HepG2 (cell line): Measurements from ENCODE around the gene FOXD4.
"Not testable (repeated sequence)": the region's sequence is repeated elsewhere in the genome, so short reads cannot be mapped to it uniquely, and the experiment has no call there.

ENCODE experiments used
- ATRX ChIP-seq: sonication (generic); formaldehyde crosslinking; IDR thresholded peaks from 2 replicates; pipeline ENCODE4 v1.4.0; 2020; ENCODE audit warnings: missing genetic modification reagents, borderline replicate concordance
- CTCF ChIP-seq: sonication (generic); formaldehyde crosslinking; IDR thresholded peaks from 2 replicates; pipeline ENCODE4 v1.5.0; 2020; ENCODE audit warnings: mild to moderate bottlenecking, missing genetic modification reagents, moderate library complexity
- FOXO1 ChIP-seq: sonication (generic); formaldehyde crosslinking; IDR thresholded peaks from 2 replicates; pipeline ENCODE4 v1.4.0; 2020; ENCODE audit warnings: missing genetic modification reagents
- FOXP4 ChIP-seq: sonication (generic); formaldehyde crosslinking; IDR thresholded peaks from 2 replicates; pipeline ENCODE4 v1.4.0; 2020; ENCODE audit warnings: missing genetic modification reagents
- GABPA ChIP-seq, 2 experiments: IDR thresholded peaks; 2 replicates each; pipeline ENCODE4 v1.6.1; 2011 to 2016; ENCODE audit warnings: low read depth in 2 of 2, low read length in 1 of 2, missing biosample characterization in 1 of 2, missing genetic modification characterization in 1 of 2
- KLF13 ChIP-seq: sonication (generic); formaldehyde crosslinking; IDR thresholded peaks from 2 replicates; pipeline ENCODE4 v1.4.0; 2020; ENCODE audit warnings: mild to moderate bottlenecking, missing genetic modification reagents
- NR2C2 ChIP-seq: sonication (generic); formaldehyde crosslinking; IDR thresholded peaks from 2 replicates; pipeline ENCODE4 v1.4.0; 2020; ENCODE audit warnings: missing genetic modification reagents, mild to moderate bottlenecking, moderate library complexity, borderline replicate concordance
- POLR2A ChIP-seq, 2 experiments: IDR thresholded peaks; 2 replicates each; pipeline ENCODE4 v1.6.1; 2011; ENCODE audit warnings: low read depth in 2 of 2, low read length in 2 of 2, mild to moderate bottlenecking in 1 of 2, moderate library complexity in 1 of 2; ENCODE audit not compliant: insufficient read depth in 1 of 2
- TAF1 ChIP-seq: sonication (generic); formaldehyde crosslinking; IDR thresholded peaks from 2 replicates; pipeline ENCODE4 v1.4.0; 2020; ENCODE audit warnings: missing genetic modification reagents
- TBP ChIP-seq: sonication (generic); formaldehyde crosslinking; IDR thresholded peaks from 2 replicates; pipeline ENCODE4 v1.5.0; 2020; ENCODE audit warnings: missing genetic modification reagents
- TF ChIP-seq, protein P1 (sequence below): sonication (generic); formaldehyde crosslinking; IDR thresholded peaks from 2 replicates; pipeline ENCODE4 v1.4.0; 2020; ENCODE audit warnings: mild to moderate bottlenecking, missing genetic modification reagents

DNA sequence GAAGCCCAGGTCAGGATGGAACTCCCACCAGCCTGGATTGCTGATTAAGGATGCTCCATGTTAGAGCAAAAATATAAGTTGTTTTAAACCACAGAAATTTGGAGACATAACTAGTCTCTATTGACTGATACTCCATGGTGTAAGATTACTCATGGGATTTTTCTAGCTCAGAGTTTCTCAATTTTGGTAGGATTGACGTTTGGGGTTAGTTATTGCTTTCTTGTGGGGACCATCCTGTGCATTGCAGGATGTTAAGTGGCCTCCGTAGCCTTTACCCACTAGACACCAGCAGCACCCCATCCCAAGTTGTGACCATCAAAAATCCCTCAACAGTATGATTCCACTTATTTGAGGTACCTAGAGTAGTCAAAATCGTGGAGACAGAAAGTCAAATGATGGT is 19.4 kb downstream of the FOXD4 start:
- TF ChIP-seq NR2C2 (CRISPR knock-in tag); TBP (CRISPR knock-in tag); TAF1; ATRX; KLF13 (CRISPR knock-in tag); FOXP4 (CRISPR knock-in tag); GABPA (IDR thresholded peaks at IDR 0.05; ENCODE audit: low read depth, low read length); GABPA (CRISPR knock-in tag; IDR thresholded peaks at IDR 0.05; ENCODE audit: low read depth); POLR2A (IDR thresholded peaks at IDR 0.05; ENCODE audit: insufficient read depth in 1 of 2, low read depth in 2 of 2, low read length in 2 of 2); CTCF (CRISPR knock-in tag); FOXO1 (CRISPR knock-in tag): not testable (repeated sequence)
- TF ChIP-seq, protein P1, sequence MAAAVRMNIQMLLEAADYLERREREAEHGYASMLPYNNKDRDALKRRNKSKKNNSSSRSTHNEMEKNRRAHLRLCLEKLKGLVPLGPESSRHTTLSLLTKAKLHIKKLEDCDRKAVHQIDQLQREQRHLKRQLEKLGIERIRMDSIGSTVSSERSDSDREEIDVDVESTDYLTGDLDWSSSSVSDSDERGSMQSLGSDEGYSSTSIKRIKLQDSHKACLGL (CRISPR knock-in tag): not testable (repeated sequence)
